ENCODE results near the gene FAM78A. TPM values are rescaled to one million over a fixed set of nuclear protein-coding genes. Genes with fewer than 3 reads are reported as not detected.

FAM78A gene
- total RNA-seq, result 1 to 10 TPM; 1.9 to 9.9 (median 5.5) TPM

GRCh38 chr9:131276094-131276888, at the start of gene FAM78A:
Gene FAM78A, minus strand, starts transcription at chr9:131276510. Its CDS starts 331 bp downstream, at chr9:131276179.
- no peak for DNase-seq (ENCODE audit: low spot score)
- no peak for TF ChIP-seq CTCF (IDR thresholded peaks at IDR 0.05)
- no peak for ATAC-seq (ENCODE audit: low FRiP score)

- no peak for ATAC-seq (ENCODE audit: low FRiP score)
- no peak for DNase-seq (ENCODE audit: low spot score)
- no peak for TF ChIP-seq CTCF (IDR thresholded peaks at IDR 0.05)
Measured at GRCh38 chr9:131324736-131325679, 48.7 kb upstream of the FAM78A start.

- TF ChIP-seq CTCF (IDR thresholded peaks at IDR 0.05), result no peak
- no peak for DNase-seq (ENCODE audit: low spot score)
- ATAC-seq (ENCODE audit: low FRiP score), result no peak
Measured at GRCh38 chr9:131323629-131324028, 47.3 kb upstream of the FAM78A start.

- no peak for TF ChIP-seq CTCF (IDR thresholded peaks at IDR 0.05)
- DNase-seq (ENCODE audit: low spot score) (no peak), ATAC-seq (ENCODE audit: low FRiP score) (no peak)
Measured at GRCh38 chr9:131320031-131320685, 43.8 kb upstream of the FAM78A start.

- TF ChIP-seq CTCF (IDR thresholded peaks at IDR 0.05), result no peak
- DNase-seq (ENCODE audit: low spot score) (no peak), ATAC-seq (ENCODE audit: low FRiP score) (no peak)
Measured at GRCh38 chr9:131319486-131319885, 43.2 kb upstream of the FAM78A start.

GRCh38 chr9:131318231-131319085, 42.1 kb upstream of the FAM78A start:
- DNase-seq (ENCODE audit: low spot score), result no peak

More at GRCh38 chr9:131318231-131319085, 42.1 kb upstream of the FAM78A start:
- ATAC-seq (ENCODE audit: low FRiP score), result no peak
- no peak for TF ChIP-seq CTCF (IDR thresholded peaks at IDR 0.05)

Measured in omental fat pad (tissue), 4 donors.